GM19463 (cell line): Measurements from ENCODE around the gene FSTL4.

Experiments used
- ATAC-seq: cut with Tn5 transposase; IDR thresholded peaks from one replicate; pipeline ENCODE4 v1.9.1; 2021; ENCODE audit warnings: mild to moderate bottlenecking, moderate library complexity; ENCODE audit not compliant: unreplicated experiment

Gene FSTL4

DNA sequence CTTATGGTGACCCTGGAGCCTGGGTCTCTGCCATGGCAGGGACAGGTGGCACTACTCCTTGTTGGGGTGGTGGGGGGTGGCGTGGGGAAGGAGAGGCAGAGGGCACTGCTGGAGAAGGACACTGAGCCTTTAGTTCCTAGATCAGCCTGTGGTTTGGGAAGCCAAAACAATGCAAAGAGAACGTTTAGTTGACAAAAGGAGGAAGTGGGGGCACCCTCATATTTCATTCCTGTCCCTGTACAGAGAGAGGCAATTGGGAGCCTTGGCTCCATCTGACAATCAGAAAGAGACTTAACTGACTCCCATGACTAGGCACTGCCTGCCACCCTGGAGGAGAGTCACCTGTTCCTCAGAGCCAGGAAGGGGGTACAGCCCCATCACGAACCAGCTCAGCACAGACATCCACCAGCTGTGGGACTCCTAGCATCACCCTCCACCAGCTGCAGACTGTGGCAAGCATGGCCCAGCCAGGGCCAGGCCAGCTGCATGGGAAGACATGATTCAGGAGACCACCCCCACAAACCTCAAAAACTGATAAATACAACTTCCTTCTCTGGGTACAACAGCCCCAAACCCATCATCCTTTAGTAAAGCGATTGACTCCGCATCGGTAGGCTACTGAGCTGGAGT is 303.1 kb downstream of the FSTL4 start:
- ATAC-seq, result no peak

DNA sequence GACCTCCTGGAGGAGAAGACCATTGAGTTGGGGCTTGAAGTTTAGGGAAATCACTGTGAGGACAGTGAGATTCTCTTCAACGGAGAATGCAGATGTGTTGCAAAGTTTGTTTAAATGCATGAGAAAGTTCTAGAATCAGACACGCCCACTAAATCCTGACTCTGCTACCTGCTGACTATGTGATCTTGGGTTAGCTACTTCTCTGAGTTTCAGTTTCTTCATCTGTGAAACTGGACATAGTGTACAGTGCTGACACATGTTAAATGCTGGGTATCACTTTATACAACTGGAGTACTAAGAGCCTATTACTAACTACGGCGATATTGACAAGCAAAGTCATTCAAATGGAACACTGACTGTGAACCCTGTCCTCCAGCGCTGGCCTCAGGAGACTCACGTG is 305.1 kb downstream of the FSTL4 start:
- no peak for ATAC-seq

- ATAC-seq, result no peak
Measured at GRCh38 chr5:133304707-133305216, 307.6 kb downstream of the FSTL4 start.

DNA sequence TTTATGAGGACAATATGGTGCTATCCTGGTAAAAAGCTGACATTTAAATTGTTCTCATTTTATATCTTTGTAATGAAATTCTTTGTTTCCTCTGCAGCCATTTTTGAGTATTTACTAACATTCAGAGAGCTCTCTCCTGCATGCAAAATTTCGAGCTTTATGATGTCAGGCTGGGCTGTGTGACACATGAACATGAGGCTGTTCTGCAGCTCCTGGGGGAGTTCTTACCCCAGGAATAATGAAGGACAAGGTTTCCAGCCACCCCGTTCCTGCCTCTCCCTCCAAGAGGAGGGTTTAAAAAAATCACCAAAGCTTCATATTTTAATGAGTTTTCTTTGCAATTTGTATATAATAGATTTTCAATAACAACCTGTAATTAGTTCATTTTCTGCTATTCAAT is 308.2 kb downstream of the FSTL4 start:
- ATAC-seq, result no peak

DNA sequence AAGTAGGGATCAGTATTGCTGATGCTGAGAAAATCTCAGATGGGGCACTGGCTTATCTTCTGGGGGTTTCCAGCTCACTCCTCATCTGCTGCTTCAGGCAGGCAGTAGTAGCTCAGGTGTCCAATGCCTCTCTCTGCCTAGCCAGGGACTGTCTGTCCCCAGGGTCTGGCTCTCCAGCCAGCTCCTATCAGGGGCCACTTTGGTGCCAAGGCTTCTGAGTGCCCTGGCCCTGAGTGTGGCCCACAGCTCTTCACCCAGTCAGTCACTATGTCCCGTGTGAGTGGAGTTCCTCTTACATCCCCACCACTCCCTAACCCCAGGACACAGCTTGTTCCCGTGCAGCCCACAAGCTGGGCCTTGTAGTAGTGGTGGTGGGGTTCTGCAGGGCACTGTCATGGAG is 309.0 kb downstream of the FSTL4 start:
- ATAC-seq, result no peak

DNA sequence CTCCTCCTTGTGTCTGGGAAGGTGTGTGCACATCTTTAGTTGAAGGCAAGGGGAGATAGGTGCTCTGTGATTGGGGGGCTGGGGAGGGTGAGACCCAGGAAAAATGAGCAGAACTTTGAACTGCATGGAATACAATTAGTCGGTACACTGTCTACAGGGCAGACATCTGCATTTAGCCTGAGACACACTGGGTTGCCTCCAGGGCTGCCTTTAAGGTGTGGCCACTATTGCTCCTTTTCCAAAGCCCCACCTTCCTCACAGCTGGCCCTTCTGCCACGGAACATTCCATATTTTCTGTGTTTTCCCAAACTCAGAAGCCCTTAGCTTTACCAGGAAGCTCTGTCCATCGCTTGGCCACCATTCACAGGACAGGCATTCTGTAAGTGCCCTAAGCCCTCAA is 312.6 kb downstream of the FSTL4 start:
- ATAC-seq, result no peak

- ATAC-seq, result no peak
Measured at GRCh38 chr5:133299021-133299420, 313.3 kb downstream of the FSTL4 start.

- ATAC-seq, result no peak
Measured at GRCh38 chr5:133298447-133298846, 313.9 kb downstream of the FSTL4 start.

- ATAC-seq, result no peak
Measured at GRCh38 chr5:133297293-133297692, 315.0 kb downstream of the FSTL4 start.

- no peak for ATAC-seq
Measured at GRCh38 chr5:133296624-133297023, 315.7 kb downstream of the FSTL4 start.

DNA sequence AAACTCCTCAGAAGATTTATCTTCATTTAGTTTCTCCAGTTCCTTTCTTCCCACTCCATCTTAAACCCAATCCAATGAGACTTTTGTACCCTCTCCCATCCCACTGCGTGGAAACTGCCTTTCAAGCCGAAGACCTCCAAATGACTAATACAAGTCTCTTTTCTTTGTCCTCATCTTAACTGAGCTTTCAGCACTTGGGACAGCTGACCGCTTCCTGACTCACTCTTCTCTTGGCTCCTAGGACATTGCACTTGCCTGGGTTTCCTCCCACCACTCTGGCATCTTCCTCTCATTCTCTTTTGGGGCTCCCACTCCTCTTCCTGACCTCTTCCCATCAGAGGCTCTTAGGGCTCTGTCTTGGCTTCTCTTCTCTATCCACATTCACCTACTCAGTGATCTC is 316.8 kb downstream of the FSTL4 start:
- no peak for ATAC-seq

DNA sequence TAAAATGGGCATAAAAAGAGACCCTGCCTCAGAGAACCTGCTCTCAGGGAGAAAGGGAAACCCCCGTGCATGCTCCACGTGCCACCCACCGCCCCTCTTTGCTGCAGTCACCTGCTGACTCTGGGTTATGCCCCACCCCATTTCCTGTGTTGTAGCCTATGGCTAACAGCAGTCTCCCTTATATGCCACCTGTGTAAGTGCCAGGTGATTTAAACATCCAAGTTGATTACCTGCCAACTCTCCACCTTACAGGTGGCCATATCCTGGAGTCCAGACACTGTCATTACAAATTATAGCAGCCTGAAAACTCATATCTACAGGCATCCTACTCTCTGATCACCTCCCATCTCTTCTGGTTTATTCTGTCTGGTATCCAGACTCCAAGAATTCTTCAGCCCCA is 318.0 kb downstream of the FSTL4 start:
- no peak for ATAC-seq

GRCh38 chr5:133293960-133294359 is 318.4 kb downstream of the FSTL4 start:
- ATAC-seq, result no peak

DNA sequence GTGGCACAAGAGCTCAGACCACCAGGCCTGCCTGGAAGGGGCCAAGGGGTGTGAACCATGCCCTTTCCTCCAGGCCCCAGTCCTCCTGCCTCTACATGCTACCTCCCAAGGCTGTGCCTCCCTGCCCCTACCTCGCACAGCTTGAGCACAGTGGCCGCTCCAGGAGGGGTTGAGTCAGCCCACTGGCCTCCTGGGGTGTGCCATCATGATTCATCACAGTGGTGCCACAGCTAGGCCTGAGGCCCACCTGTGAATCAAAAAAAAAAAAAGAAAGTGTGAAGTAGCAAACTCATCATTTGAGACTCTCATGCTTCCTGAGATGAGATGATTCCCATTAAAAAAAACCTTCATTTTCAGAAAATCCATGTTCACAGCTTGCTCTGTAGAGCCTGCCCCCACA is 320.0 kb downstream of the FSTL4 start:
- no peak for ATAC-seq

- no peak for ATAC-seq
Measured at GRCh38 chr5:133291524-133291923, 320.8 kb downstream of the FSTL4 start.

DNA sequence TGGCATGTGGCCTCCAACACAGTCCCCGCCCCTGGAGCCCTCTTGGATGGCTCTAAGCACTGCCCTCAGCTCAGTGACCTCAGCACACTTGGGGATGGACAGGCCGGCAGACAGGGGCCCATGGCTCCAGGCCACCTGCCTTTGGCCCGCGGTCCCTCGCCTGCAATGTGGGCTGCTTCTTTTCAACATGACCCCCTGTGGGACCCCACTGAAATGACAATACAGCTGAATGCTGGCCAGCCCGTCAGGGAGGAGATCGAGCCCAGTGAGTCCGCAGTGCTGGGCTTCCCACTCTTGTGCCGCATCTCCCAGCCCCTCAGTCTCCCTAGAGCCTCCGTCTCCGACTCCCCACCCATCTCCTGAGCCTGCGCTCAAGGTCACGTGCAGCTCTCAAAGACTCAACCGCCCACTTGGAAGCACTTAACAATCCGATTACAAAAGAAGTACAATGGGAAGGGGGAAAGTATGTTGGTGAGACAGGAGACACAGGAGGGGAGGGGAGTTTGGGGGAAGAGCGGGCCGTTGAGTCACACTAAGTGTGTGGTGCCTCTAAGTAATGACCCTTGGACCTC is 321.6 kb downstream of the FSTL4 start:
- ATAC-seq, result no peak

- no peak for ATAC-seq
Measured at GRCh38 chr5:133289686-133290367, 322.5 kb downstream of the FSTL4 start.

DNA sequence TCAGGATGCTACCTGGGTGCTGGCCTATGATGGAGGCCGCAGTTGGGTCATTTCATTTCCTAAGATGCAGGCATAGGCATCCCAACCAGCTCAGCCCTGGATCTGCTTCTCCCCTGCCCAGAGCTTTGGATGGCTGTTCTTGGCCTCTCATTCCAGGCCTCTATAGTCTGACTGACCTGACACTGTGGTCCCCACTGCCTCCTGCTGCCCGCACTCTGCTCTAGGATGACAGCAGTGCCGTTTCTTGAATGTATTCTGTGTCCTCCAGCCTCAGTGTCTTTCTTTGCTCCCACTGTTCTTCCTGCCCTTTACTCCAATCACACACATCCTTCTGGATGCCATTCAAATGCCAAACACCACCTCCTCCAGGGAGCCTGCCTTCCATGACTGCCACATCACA is 324.8 kb downstream of the FSTL4 start:
- ATAC-seq, result no peak

DNA sequence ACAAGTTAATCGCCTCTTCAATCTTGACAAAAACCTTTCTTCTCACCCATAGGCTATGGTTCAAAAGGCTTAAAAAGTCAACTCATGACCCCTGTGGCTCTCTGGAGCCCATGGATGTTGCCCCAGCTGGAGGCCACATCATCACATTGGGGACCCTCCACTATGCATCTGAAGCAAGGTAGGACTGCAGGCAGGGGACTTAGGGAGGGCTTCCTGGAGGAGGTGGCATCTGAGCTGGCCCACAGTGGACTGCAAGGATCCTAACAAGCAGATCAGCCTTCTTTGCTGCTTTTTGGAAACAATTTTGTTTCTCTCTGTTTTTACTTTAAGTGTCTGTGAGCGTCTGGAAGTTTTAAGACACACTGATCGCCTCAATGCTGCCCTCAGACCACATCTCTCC is 325.9 kb downstream of the FSTL4 start:
- no peak for ATAC-seq

GRCh38 chr5:133285583-133286021 is 326.7 kb downstream of the FSTL4 start:
- no peak for ATAC-seq

DNA sequence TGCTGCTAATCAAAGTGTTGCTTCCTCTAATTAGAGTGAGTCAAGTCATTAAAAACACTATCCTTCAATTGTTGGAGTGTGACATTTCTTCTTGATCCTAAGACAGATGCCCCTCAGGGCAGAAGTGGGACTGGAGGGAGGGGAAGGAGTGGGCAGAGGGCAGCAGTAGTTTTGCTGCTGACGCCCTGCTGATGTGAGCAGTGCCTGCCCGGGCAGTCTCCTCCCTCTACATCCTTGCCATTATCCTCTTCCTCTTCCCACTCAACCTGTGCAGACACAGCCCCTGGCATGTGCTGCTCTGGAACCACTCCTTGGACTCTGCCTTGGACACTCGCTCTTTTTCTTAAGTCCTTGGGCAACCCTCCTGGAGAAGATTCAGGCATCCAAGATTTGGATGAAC is 328.0 kb downstream of the FSTL4 start:
- no peak for ATAC-seq

GRCh38 chr5:133278317-133278716 is 334.0 kb downstream of the FSTL4 start:
- no peak for ATAC-seq
